K562 (cell line): ENCODE data around the gene CAST.

Source experiments
- BRF2 ChIP-seq: IDR thresholded peaks from 3 replicates; pipeline ENCODE4 v1.6.1; 2011; ENCODE audit warnings: borderline replicate concordance, mild to moderate bottlenecking; ENCODE audit not compliant: insufficient read length, insufficient read depth
- ETS2 ChIP-seq: IDR thresholded peaks from 2 replicates; pipeline ENCODE4 v1.6.1; 2016; ENCODE audit warnings: borderline replicate concordance, missing genetic modification characterization, mild to moderate bottlenecking, moderate library complexity, missing compliant biosample characterization; ENCODE audit not compliant: poor library complexity, severe bottlenecking
- GABPA ChIP-seq: fragments of 200-800 bp; sonication (Bioruptor generic); conservative IDR thresholded peaks from 2 replicates; pipeline ENCODE4 v1.6.1; 2016; ENCODE audit warnings: low read depth, missing genetic modification characterization, missing compliant biosample characterization
- GATAD2A ChIP-seq: fragments of 450-650 bp; IDR thresholded peaks from 2 replicates; pipeline ENCODE4 v1.6.1; 2017
- POLR2AphosphoS2 ChIP-seq: IDR thresholded peaks from 2 replicates; pipeline ENCODE4 v1.6.1; 2012; ENCODE audit warnings: low read length, improper control_type of control experiment
- SLC30A9 ChIP-seq: fragments of 250-450 bp; sonication (Bioruptor Pico); IDR thresholded peaks from 2 replicates; pipeline ENCODE4 v1.8.0; 2022; ENCODE audit warnings: mild to moderate bottlenecking, moderate library complexity
- TF ChIP-seq, protein P1 (sequence below), 2 experiments: fragments of 450-650 bp in 1 of 2; IDR thresholded peaks; 2 replicates each; pipeline ENCODE4 v1.6.1; 2011 to 2017; ENCODE audit warnings: low read depth in 2 of 2, antibody characterized with exemption in 1 of 2, borderline replicate concordance in 1 of 2, low read length in 1 of 2, mild to moderate bottlenecking in 1 of 2, mixed read lengths in 1 of 2; ENCODE audit not compliant: control insufficient read depth in 1 of 2
- TF ChIP-seq, protein P2 (sequence below), 2 experiments: fragments of 450-650 bp in 1 of 2; sonication (generic) in 1 of 2; formaldehyde crosslinking in 1 of 2; IDR thresholded peaks in 1 of 2; conservative IDR thresholded peaks in 1 of 2; 2 replicates each; pipeline versions ENCODE4 v1.6.1 to v1.8.1; 2016 to 2023; ENCODE audit warnings: mild to moderate bottlenecking in 2 of 2, moderate library complexity in 2 of 2, inconsistent platforms in 1 of 2, missing genetic modification reagents in 1 of 2

DNA sequence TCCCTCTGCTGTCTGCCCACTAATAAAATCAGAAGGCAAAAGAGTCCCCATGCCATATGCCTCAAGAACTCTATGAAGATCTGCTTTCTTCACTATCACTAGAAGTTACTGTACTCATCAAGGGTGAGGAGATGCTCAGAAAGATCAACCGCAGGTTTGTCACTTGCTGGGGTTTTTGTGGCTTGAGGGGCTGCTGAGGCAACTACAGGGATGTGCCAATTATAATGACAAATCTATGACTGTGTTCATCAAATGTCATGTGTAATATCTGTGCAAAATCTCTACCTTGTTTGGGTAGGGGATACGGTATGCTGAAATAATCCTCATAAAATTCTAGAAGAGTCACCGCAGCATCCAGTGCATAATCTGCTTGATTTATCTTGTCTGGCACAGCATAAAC, 132.6 kb downstream of the CAST start:
- no peak for TF ChIP-seq BRF2
- TF ChIP-seq, protein P1, sequence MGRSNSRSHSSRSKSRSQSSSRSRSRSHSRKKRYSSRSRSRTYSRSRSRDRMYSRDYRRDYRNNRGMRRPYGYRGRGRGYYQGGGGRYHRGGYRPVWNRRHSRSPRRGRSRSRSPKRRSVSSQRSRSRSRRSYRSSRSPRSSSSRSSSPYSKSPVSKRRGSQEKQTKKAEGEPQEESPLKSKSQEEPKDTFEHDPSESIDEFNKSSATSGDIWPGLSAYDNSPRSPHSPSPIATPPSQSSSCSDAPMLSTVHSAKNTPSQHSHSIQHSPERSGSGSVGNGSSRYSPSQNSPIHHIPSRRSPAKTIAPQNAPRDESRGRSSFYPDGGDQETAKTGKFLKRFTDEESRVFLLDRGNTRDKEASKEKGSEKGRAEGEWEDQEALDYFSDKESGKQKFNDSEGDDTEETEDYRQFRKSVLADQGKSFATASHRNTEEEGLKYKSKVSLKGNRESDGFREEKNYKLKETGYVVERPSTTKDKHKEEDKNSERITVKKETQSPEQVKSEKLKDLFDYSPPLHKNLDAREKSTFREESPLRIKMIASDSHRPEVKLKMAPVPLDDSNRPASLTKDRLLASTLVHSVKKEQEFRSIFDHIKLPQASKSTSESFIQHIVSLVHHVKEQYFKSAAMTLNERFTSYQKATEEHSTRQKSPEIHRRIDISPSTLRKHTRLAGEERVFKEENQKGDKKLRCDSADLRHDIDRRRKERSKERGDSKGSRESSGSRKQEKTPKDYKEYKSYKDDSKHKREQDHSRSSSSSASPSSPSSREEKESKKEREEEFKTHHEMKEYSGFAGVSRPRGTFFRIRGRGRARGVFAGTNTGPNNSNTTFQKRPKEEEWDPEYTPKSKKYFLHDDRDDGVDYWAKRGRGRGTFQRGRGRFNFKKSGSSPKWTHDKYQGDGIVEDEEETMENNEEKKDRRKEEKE (IDR thresholded peaks at IDR 0.05; ENCODE audit: borderline replicate concordance in 1 of 2, control insufficient read depth in 1 of 2, low read depth in 2 of 2, low read length in 1 of 2): no peak
- no peak for TF ChIP-seq GABPA (tag)
- TF ChIP-seq, protein P2, sequence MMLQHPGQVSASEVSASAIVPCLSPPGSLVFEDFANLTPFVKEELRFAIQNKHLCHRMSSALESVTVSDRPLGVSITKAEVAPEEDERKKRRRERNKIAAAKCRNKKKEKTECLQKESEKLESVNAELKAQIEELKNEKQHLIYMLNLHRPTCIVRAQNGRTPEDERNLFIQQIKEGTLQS (IDR thresholded peaks at IDR 0.05): no peak
- TF ChIP-seq, protein P2 (CRISPR knock-in tag; conservative IDR thresholded peaks at IDR 0.05): no peak
- TF ChIP-seq ETS2 (tag): no peak
- TF ChIP-seq SLC30A9 (CRISPR knock-in tag): no peak
- no peak for TF ChIP-seq POLR2AphosphoS2
- no peak for TF ChIP-seq GATAD2A
